Measurements from ENCODE around the gene GNAI2. TPM values are rescaled to one million over a fixed set of nuclear protein-coding genes. Genes with fewer than 3 reads are reported as not detected.
"Not testable (repeated sequence)": the region's sequence is repeated elsewhere in the genome, so short reads cannot be mapped to it uniquely, and the experiment has no call there.

Gene GNAI2
- total RNA-seq, 1 donor from 2014 or later = 372 TPM

DNA sequence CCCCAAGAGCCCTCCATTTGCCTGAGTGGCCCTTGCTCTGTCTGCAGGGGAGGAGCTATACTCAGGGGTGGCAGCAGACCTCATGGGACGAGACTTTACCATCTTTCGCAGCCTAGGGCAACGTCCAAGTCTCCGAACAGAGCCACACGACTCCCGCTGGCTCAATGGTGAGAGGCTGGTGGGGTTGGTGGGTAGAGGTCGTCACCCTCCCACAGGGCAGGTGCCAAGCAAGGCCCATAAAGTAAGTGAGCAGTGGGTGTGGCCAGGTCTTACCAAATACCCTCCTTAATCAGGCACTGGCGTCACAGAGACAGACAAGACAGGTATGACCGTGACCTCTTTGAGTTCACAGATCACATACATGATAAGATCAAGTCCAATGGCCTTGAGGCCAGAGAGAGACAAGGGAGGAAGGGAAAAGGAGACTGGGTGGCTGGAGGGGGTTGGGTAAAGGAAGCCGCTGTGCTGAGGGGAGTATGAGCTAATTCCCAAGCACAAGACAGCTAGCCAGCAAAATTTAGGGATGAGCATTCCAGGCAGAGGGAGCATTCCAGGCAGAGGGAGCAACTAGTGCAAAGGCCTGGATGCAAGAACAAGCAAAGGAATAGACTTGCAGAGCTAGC, 35.4 kb downstream of the GNAI2 start:
- intact Hi-C loops (cut with DNase I) = no loop called here
- no peaks in the 10 kb centered on the region for H3K9me3 ChIP-seq
- H3K27me3 ChIP-seq (ENCODE audit: low read depth) = peaks cover 20% of the 10 kb centered on the region
- TF ChIP-seq CTCF (IDR thresholded peaks at IDR 0.05) = no peak
- H3K27ac ChIP-seq = no peak overlapping the region
- no peak for ATAC-seq
- H3K36me3 ChIP-seq = no peaks in the 10 kb centered on the region
- no peak for DNase-seq
- peaks cover 60% of the 10 kb centered on the region for H3K4me1 ChIP-seq
- H3K4me3 ChIP-seq = no peak overlapping the region

DNA sequence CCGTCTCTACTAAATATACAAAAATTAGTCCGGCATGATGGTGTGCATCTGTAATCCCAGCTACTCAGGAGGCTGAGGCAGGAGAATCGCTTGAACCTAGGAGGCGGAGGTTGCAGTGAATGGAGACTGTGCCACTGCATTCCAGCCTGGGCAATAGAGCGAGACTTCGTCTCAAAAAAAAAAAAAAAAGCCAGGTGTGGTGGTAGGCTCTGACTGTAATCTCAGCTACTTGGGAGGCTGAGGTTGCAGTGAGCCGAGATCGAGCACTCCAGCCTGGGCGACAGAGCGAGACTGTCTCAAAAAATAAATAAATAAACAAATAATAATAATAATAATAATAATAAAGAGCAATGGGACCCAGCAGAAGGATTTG, 36.5 kb downstream of the GNAI2 start:
- H3K27ac ChIP-seq; H3K9me3 ChIP-seq; H3K36me3 ChIP-seq; intact Hi-C loops (cut with DNase I); ATAC-seq; DNase-seq: not testable (repeated sequence)
- H3K27me3 ChIP-seq (ENCODE audit: low read depth) = peaks cover 23% of the 10 kb centered on the region
- peak overlapping the region; percentile 45 for H3K4me3 ChIP-seq
- peaks cover 55% of the 10 kb centered on the region for H3K4me1 ChIP-seq

GRCh38 chr3:50272911-50273688, 37.1 kb downstream of the GNAI2 start:
- Histone ChIP-seq H3K4me1 (peaks cover 54% of the 10 kb centered on the region), H3K27ac (peak overlapping the region; percentile 38), H3K9me3 (no peaks in the 10 kb centered on the region), H3K36me3 (peaks cover 2% of the 10 kb centered on the region), H3K4me3 (peak overlapping the region; percentile 45), H3K27me3 (ENCODE audit: low read depth) (peaks cover 23% of the 10 kb centered on the region)
- peak; percentile 68 to 82 for ATAC-seq
- peak; percentile 92 for DNase-seq
- intact Hi-C loops (cut with DNase I) = no loop called here
- peak; percentile 99 for TF ChIP-seq CTCF (IDR thresholded peaks at IDR 0.05)

DNA sequence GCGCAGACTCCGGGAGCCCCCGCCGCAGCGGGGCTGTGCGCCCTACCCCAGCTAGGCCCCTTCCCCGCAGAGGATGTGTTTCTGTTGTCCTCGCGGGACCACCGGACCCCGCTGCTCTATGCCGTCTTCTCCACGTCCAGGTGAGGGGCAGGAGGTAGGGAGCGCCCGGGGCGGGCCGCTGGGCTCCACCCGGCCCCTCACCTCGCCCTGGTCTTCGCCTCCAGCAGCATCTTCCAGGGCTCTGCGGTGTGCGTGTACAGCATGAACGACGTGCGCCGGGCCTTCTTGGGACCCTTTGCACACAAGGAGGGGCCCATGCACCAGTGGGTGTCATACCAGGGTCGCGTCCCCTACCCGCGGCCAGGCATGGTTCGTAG, 37.7 kb downstream of the GNAI2 start:
- ATAC-seq = no peak
- Histone ChIP-seq H3K27me3 (ENCODE audit: low read depth) (peaks cover 23% of the 10 kb centered on the region), H3K4me1 (peaks cover 48% of the 10 kb centered on the region), H3K27ac (peak overlapping the region; percentile 38), H3K4me3 (peak overlapping the region; percentile 45), H3K9me3 (no peaks in the 10 kb centered on the region), H3K36me3 (peaks cover 4% of the 10 kb centered on the region)
- no peak for TF ChIP-seq CTCF (IDR thresholded peaks at IDR 0.05)
- no peak for DNase-seq
- intact Hi-C loops (cut with DNase I) = no loop called here

DNA sequence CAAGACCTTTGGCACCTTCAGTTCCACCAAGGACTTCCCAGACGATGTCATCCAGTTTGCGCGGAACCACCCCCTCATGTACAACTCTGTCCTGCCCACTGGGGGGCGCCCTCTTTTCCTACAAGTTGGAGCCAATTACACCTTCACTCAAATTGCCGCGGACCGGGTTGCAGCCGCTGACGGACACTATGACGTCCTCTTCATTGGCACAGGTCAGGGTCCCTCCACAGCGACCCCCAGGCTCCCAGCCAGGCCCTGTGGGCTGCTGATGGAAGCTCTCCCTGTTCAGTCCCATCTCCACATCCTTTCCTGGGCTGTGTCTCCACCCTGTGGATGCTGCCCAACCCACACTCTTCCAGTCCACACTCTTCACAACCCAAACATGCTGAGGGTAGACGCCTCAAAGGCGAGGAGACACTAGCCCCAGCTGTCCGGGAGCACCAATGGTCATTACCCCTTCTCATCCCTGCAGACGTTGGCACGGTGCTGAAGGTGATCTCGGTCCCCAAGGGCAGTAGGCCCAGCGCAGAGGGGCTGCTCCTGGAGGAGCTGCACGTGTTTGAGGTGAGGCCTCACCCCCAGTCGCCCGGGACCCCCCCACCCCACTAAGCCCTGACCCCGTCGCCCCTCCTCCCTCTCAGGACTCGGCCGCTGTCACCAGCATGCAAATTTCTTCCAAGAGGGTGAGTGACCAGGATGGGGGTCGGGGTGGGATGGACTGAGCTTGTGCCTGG, 38.5 kb downstream of the GNAI2 start:
- intact Hi-C loops (cut with DNase I) = no loop called here
- Histone ChIP-seq H3K4me3 (no peak overlapping the region), H3K9me3 (no peaks in the 10 kb centered on the region), H3K27ac (no peak overlapping the region), H3K27me3 (ENCODE audit: low read depth) (peaks cover 23% of the 10 kb centered on the region), H3K36me3 (peaks cover 4% of the 10 kb centered on the region), H3K4me1 (peaks cover 40% of the 10 kb centered on the region)
- peak; percentile 52 to 62 for ATAC-seq
- peak; percentile 71 for TF ChIP-seq CTCF (IDR thresholded peaks at IDR 0.05)
- DNase-seq = peak; percentile 83

All from lower lobe of right lung (tissue), 2 donors.